ENCODE results near the gene ATP9A.

- TF ChIP-seq, protein P1, sequence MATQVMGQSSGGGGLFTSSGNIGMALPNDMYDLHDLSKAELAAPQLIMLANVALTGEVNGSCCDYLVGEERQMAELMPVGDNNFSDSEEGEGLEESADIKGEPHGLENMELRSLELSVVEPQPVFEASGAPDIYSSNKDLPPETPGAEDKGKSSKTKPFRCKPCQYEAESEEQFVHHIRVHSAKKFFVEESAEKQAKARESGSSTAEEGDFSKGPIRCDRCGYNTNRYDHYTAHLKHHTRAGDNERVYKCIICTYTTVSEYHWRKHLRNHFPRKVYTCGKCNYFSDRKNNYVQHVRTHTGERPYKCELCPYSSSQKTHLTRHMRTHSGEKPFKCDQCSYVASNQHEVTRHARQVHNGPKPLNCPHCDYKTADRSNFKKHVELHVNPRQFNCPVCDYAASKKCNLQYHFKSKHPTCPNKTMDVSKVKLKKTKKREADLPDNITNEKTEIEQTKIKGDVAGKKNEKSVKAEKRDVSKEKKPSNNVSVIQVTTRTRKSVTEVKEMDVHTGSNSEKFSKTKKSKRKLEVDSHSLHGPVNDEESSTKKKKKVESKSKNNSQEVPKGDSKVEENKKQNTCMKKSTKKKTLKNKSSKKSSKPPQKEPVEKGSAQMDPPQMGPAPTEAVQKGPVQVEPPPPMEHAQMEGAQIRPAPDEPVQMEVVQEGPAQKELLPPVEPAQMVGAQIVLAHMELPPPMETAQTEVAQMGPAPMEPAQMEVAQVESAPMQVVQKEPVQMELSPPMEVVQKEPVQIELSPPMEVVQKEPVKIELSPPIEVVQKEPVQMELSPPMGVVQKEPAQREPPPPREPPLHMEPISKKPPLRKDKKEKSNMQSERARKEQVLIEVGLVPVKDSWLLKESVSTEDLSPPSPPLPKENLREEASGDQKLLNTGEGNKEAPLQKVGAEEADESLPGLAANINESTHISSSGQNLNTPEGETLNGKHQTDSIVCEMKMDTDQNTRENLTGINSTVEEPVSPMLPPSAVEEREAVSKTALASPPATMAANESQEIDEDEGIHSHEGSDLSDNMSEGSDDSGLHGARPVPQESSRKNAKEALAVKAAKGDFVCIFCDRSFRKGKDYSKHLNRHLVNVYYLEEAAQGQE (IDR thresholded peaks at IDR 0.05) = no peak
- TF ChIP-seq, protein P2, sequence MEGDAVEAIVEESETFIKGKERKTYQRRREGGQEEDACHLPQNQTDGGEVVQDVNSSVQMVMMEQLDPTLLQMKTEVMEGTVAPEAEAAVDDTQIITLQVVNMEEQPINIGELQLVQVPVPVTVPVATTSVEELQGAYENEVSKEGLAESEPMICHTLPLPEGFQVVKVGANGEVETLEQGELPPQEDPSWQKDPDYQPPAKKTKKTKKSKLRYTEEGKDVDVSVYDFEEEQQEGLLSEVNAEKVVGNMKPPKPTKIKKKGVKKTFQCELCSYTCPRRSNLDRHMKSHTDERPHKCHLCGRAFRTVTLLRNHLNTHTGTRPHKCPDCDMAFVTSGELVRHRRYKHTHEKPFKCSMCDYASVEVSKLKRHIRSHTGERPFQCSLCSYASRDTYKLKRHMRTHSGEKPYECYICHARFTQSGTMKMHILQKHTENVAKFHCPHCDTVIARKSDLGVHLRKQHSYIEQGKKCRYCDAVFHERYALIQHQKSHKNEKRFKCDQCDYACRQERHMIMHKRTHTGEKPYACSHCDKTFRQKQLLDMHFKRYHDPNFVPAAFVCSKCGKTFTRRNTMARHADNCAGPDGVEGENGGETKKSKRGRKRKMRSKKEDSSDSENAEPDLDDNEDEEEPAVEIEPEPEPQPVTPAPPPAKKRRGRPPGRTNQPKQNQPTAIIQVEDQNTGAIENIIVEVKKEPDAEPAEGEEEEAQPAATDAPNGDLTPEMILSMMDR (IDR thresholded peaks at IDR 0.05; ENCODE audit: low read depth, low read length, missing input control) = no peak
- no peak for TF ChIP-seq JUND (IDR thresholded peaks at IDR 0.05)
- TF ChIP-seq YY1 (IDR thresholded peaks at IDR 0.05) = no peak
- no peak for TF ChIP-seq MAX (IDR thresholded peaks at IDR 0.05)
- TF ChIP-seq EGR1 (IDR thresholded peaks at IDR 0.05; ENCODE audit: low read depth in 2 of 2) = no peak
- no peak for TF ChIP-seq RAD21 (IDR thresholded peaks at IDR 0.05)
These were observed 31.2 kb upstream of the ATP9A start for GRCh38 chr20:51799401-51799860.

All from liver (tissue), 3 donors.